ENCODE data around the gene RAB3IP.
"Not testable (repeated sequence)": the region's sequence is repeated elsewhere in the genome, so short reads cannot be mapped to it uniquely, and the experiment has no call there.

The RAB3IP gene

DNA sequence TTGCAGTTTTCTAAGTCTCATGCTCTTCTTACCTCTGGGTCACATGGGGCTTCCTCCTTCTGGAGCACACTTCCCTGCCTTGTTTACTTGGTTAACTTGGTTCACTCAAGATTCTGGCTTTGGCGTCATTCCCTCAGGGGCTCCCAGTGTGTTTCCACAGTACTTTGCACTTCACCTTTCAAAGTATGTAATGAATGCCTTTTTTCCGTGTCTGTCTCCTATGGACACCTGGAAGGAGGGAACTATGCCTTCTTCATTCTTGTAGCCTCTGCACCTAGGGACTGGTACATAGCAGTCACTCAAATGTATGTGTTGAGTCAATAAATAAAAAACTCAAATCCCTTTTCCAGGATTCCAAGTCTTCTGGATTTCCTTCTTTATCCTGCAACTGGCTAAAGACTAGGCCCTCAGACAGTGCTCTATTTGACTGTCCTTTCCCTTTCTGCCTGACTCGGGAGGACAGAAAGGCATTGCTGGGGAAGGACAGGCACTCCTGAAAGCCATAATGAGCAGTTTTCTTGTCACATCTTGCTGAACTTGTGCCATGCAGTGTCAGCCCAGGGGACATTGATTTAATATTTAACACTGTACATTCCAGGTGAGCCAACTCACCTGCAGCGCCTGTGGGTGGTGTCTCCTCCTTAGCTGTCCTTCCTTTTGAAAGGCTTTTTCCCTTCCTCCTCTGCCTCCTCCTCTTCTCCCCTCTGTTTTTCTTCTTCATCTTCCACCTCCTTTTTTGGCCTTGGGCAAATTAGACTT is 99.2 kb downstream of the RAB3IP start:
- H3K27ac ChIP-seq (ENCODE audit: low read length) = no peak overlapping the region
- no peaks in the 10 kb centered on the region for H3K4me1 ChIP-seq (ENCODE audit: control insufficient read depth, low read depth, low read length)
- no peaks in the 10 kb centered on the region for H3K36me3 ChIP-seq (ENCODE audit: control insufficient read depth, low read depth, low read length)
- H3K27me3 ChIP-seq (ENCODE audit: control insufficient read depth, insufficient read depth, low read length) = no peaks in the 10 kb centered on the region
- H3K9me3 ChIP-seq (ENCODE audit: control insufficient read depth, low read depth, low read length) = no peaks in the 10 kb centered on the region
- no peak overlapping the region for H3K4me3 ChIP-seq (ENCODE audit: low read length)
- H3K9ac ChIP-seq (ENCODE audit: low read length) = no peak overlapping the region

DNA sequence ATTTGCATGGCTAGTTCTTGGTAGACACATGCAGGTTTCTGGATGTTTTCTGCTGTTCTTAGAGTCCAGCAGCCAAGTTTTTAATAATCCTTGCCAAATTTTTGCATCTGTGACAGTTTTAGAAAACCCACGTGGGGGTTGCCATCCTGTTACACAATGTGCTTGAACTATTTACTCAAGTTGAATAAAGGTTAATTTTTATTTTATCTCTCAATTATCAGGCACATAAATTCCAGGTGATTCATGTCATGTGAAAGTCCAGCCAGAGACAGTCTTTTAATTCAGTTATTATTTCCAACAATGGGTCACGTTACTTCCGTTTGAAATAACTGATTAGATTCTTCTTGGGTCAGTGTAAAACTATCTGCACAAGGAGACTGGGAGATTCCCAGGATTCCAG is 102.1 kb downstream of the RAB3IP start:
- Histone ChIP-seq H3K9ac (ENCODE audit: low read length) (no peak overlapping the region), H3K4me3 (ENCODE audit: low read length) (no peak overlapping the region), H3K27me3 (ENCODE audit: control insufficient read depth, insufficient read depth, low read length) (no peaks in the 10 kb centered on the region), H3K9me3 (ENCODE audit: control insufficient read depth, low read depth, low read length) (no peaks in the 10 kb centered on the region), H3K4me1 (ENCODE audit: control insufficient read depth, low read depth, low read length) (no peaks in the 10 kb centered on the region), H3K27ac (ENCODE audit: low read length) (no peak overlapping the region), H3K36me3 (ENCODE audit: control insufficient read depth, low read depth, low read length) (no peaks in the 10 kb centered on the region)

DNA sequence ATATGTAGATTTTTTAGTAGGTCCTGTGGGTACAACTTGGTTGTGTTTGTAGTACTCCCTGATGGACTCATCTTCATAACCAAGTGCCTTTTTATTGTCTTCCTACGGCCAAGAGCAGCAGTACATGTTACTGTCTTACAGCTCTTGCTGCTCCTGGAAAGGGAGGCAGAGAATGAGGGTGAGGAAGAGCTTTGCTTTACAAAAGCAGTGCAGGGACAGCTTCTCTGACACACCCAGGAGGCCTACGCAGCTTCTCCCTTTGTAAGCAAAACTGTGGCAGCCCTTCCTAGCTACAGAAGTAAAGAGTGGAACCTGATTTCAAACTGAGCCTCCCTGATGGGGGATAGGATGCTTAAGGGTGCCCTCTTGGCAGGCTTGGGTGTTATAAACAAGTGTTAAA is 104.9 kb downstream of the RAB3IP start:
- H3K4me3 ChIP-seq (ENCODE audit: low read length) = no peak overlapping the region
- H3K27ac ChIP-seq (ENCODE audit: low read length) = no peak overlapping the region

DNA sequence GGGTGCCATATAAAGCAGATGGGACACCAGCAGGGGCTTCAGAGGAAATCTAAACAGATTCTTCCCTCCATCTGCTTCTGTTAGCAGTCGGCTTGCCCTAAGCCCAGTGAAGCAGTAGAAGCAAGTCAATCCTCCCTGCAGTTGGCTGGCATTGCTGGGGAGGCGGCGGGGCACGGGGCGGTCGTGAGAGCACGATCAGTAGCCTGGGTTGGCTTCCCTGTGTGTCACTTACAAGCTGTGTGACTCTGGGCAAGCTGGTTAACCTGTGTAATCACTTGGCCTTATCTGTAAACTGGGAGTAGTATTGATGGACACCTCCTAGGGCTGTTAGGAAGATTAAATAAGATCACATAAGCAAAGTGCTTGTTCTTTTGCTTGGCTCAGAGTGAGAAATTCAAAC is 105.8 kb downstream of the RAB3IP start:
- H3K27ac ChIP-seq (ENCODE audit: low read length) = no peak overlapping the region

More for the DNA sequence above, 104.9 kb downstream of the RAB3IP start:
- Histone ChIP-seq H3K36me3 (ENCODE audit: control insufficient read depth, low read depth, low read length) (no peaks in the 10 kb centered on the region), H3K27me3 (ENCODE audit: control insufficient read depth, insufficient read depth, low read length) (no peaks in the 10 kb centered on the region), H3K9ac (ENCODE audit: low read length) (no peak overlapping the region), H3K4me1 (ENCODE audit: control insufficient read depth, low read depth, low read length) (no peaks in the 10 kb centered on the region), H3K9me3 (ENCODE audit: control insufficient read depth, low read depth, low read length) (no peaks in the 10 kb centered on the region)

DNA sequence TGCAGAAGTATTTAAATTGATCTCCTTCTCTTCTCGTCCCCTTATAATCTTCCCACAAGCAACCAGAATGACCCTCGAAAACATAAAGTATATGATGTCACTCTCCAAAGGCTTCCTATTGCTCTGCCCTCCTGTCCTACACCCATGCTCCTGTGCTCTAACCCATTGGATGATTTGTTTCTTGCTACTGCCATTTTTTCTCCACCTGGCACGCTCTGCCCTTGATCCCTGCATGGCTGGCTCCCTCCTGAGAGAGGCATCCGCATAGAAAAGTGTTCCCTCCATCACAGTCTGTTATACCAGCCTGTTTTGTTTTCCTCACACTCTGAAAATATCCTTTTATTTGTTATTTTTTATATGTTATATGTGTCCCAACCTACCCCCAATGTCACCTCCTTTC is 106.2 kb downstream of the RAB3IP start:
- no peak overlapping the region for H3K9ac ChIP-seq (ENCODE audit: low read length)
- no peaks in the 10 kb centered on the region for H3K36me3 ChIP-seq (ENCODE audit: control insufficient read depth, low read depth, low read length)
- H3K27ac ChIP-seq (ENCODE audit: low read length) = no peak overlapping the region
- no peaks in the 10 kb centered on the region for H3K27me3 ChIP-seq (ENCODE audit: control insufficient read depth, insufficient read depth, low read length)
- H3K4me3 ChIP-seq (ENCODE audit: low read length) = no peak overlapping the region
- no peaks in the 10 kb centered on the region for H3K4me1 ChIP-seq (ENCODE audit: control insufficient read depth, low read depth, low read length)
- no peaks in the 10 kb centered on the region for H3K9me3 ChIP-seq (ENCODE audit: control insufficient read depth, low read depth, low read length)

More for the DNA sequence above, 105.8 kb downstream of the RAB3IP start:
- no peaks in the 10 kb centered on the region for H3K36me3 ChIP-seq (ENCODE audit: control insufficient read depth, low read depth, low read length)
- H3K27me3 ChIP-seq (ENCODE audit: control insufficient read depth, insufficient read depth, low read length) = no peaks in the 10 kb centered on the region
- no peaks in the 10 kb centered on the region for H3K9me3 ChIP-seq (ENCODE audit: control insufficient read depth, low read depth, low read length)
- no peaks in the 10 kb centered on the region for H3K4me1 ChIP-seq (ENCODE audit: control insufficient read depth, low read depth, low read length)
- no peak overlapping the region for H3K9ac ChIP-seq (ENCODE audit: low read length)
- no peak overlapping the region for H3K4me3 ChIP-seq (ENCODE audit: low read length)

DNA sequence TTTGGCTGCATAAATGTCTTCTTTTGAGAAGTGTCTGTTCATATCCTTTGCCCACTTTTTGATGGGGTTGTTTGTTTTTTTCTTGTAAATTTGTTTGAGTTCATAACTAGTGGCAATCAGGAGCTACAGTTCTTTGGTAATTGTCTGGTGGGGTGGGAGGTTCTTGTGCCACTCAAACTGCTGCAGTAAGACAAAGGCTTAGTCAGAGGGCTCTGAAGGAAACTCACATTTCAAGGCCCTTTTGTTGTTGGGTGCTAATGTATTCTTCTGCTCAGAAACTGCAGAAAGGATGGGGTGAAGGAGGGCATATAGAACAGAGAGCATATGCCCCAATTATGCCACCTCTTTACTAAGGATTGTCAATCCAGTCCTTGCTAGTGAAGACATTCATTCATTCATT is 108.3 kb downstream of the RAB3IP start:
- Histone ChIP-seq H3K27ac (ENCODE audit: low read length) (no peak overlapping the region), H3K9me3 (ENCODE audit: control insufficient read depth, low read depth, low read length) (peaks cover 3% of the 10 kb centered on the region), H3K4me1 (ENCODE audit: control insufficient read depth, low read depth, low read length) (no peaks in the 10 kb centered on the region), H3K27me3 (ENCODE audit: control insufficient read depth, insufficient read depth, low read length) (no peaks in the 10 kb centered on the region), H3K9ac (ENCODE audit: low read length) (no peak overlapping the region), H3K4me3 (ENCODE audit: low read length) (no peak overlapping the region), H3K36me3 (ENCODE audit: control insufficient read depth, low read depth, low read length) (no peaks in the 10 kb centered on the region)

DNA sequence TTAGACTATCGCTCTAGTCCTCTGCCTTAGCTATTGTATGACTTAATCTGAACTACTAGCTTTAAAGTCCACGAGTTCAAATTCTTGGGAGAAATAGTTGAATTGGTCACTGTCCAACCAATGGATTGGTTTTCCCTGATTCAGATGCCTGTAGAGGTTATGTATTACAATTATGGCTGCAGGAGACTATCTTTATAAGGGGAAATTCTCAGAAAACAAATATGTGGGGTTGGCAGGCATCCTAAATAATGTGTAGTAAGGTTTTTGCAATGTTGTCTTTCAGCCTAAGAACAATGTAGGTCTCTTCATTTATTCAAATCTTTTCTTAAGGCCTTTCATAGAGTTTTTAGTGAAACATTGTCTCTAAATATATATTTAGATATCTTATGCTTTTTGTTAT is 113.3 kb downstream of the RAB3IP start:
- H3K9ac ChIP-seq (ENCODE audit: low read length) = no peak overlapping the region
- no peak overlapping the region for H3K4me3 ChIP-seq (ENCODE audit: low read length)
- H3K4me1 ChIP-seq (ENCODE audit: control insufficient read depth, low read depth, low read length) = no peaks in the 10 kb centered on the region
- no peak overlapping the region for H3K27ac ChIP-seq (ENCODE audit: low read length)
- no peaks in the 10 kb centered on the region for H3K27me3 ChIP-seq (ENCODE audit: control insufficient read depth, insufficient read depth, low read length)
- H3K36me3 ChIP-seq (ENCODE audit: control insufficient read depth, low read depth, low read length) = no peaks in the 10 kb centered on the region
- peaks cover 11% of the 10 kb centered on the region for H3K9me3 ChIP-seq (ENCODE audit: control insufficient read depth, low read depth, low read length)

DNA sequence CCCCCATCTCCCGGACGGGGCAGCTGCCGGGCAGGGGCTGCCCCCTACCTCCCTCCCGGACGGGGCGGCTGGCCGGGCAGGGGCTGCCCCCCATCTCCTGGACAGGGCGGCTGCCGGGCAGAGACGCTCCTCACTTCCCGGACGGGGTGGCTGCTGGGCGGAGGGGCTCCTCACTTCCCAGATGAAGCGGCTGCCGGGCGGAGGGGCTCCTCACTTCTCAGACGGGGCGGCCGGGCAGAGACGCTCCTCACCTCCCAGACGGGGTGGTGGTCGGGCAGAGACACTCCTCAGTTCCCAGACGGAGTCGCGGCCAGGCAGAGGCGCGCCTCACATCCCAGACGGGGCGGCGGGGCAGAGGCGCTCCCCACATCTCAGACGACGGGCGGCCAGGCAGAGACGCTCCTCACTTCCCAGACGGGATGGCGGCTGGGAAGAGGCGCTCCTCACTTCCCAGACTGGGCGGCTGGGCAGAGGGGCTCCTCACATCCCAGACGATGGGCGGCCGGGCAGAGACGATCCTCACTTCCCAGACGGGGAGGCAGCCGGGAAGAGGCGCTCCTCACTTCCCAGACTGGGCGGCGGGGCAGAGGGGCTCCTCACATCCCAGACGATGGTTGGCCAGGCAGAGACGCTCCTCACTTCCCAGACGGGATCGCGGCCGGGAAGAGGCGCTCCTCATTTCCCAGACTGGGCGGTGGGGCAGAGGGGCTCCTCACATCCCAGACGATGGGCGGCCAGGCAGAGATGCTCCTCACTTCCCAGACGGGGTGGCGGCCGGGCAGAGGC is 114.7 kb downstream of the RAB3IP start:
- H3K9me3 ChIP-seq (ENCODE audit: control insufficient read depth, low read depth, low read length) = peaks cover 11% of the 10 kb centered on the region
- not testable (repeated sequence) for H3K4me1 ChIP-seq (ENCODE audit: control insufficient read depth, low read depth, low read length); H3K9ac ChIP-seq (ENCODE audit: low read length); H3K36me3 ChIP-seq (ENCODE audit: control insufficient read depth, low read depth, low read length); H3K27me3 ChIP-seq (ENCODE audit: control insufficient read depth, insufficient read depth, low read length); H3K27ac ChIP-seq (ENCODE audit: low read length); H3K4me3 ChIP-seq (ENCODE audit: low read length)

DNA sequence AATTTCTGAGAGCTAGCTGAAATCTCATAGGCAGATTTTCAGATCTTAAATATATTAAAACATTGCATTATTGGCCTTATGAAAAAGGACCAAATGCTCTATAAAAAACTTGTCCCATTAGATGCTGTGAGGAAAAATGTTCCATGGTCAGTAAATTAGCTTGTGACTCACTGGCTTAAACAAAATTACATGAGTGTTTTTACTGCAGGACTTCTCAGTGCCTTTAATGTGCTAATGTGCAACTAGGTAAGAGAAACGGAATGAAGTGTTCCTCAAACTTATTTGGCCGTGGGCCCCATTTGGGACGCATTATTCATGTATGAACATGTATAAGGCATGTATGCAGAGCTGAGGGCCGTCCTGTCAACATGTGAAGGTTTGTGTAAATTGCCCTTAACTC is 128.0 kb downstream of the RAB3IP start:
- H3K4me3 ChIP-seq (ENCODE audit: low read length) = no peak overlapping the region
- no peaks in the 10 kb centered on the region for H3K9me3 ChIP-seq (ENCODE audit: control insufficient read depth, low read depth, low read length)
- no peak overlapping the region for H3K9ac ChIP-seq (ENCODE audit: low read length)
- no peaks in the 10 kb centered on the region for H3K36me3 ChIP-seq (ENCODE audit: control insufficient read depth, low read depth, low read length)
- no peaks in the 10 kb centered on the region for H3K27me3 ChIP-seq (ENCODE audit: control insufficient read depth, insufficient read depth, low read length)
- no peak overlapping the region for H3K27ac ChIP-seq (ENCODE audit: low read length)
- H3K4me1 ChIP-seq (ENCODE audit: control insufficient read depth, low read depth, low read length) = no peaks in the 10 kb centered on the region

DNA sequence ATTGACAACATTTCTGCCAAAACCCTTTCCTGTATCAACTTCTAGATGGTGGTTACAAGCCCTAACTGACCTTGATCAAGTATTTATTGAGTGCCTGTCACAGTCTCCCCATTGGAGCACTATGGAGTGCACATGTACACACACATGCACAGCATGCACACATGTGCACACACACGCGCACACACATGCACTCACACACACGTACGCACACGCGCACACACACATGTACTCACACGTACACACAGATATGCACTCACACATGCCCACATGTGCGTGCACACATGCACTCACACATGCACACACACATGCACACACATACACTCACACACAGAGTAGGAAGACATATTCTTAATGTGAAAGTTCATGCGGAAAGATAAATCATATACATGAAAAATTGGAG is 130.0 kb downstream of the RAB3IP start:
- Histone ChIP-seq H3K36me3 (ENCODE audit: control insufficient read depth, low read depth, low read length) (no peaks in the 10 kb centered on the region), H3K4me1 (ENCODE audit: control insufficient read depth, low read depth, low read length) (no peaks in the 10 kb centered on the region), H3K9ac (ENCODE audit: low read length) (no peak overlapping the region), H3K9me3 (ENCODE audit: control insufficient read depth, low read depth, low read length) (no peaks in the 10 kb centered on the region), H3K27ac (ENCODE audit: low read length) (no peak overlapping the region), H3K4me3 (ENCODE audit: low read length) (no peak overlapping the region), H3K27me3 (ENCODE audit: control insufficient read depth, insufficient read depth, low read length) (no peaks in the 10 kb centered on the region)

DNA sequence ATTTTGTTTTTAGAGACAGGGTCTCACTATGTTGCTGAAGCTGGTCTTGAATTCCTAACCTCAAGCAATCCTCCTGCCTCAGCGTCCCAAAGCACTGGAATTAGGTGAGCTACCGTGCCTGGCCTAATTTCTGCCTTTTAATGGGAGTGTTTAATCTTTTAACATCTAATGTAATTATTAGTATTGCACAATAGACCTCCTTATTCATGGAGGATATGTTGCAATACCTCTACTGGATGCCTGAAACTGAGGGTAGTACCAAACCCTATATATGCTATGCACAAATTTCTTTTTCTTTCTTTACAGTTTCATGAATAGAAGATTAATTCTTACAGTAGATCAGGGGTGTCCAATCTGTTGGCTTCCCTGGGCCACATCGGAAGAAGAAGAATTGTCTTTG is 134.1 kb downstream of the RAB3IP start:
- no peak overlapping the region for H3K9ac ChIP-seq (ENCODE audit: low read length)

More for the DNA sequence above, 134.1 kb downstream of the RAB3IP start:
- no peaks in the 10 kb centered on the region for H3K4me1 ChIP-seq (ENCODE audit: control insufficient read depth, low read depth, low read length)
- no peaks in the 10 kb centered on the region for H3K9me3 ChIP-seq (ENCODE audit: control insufficient read depth, low read depth, low read length)
- no peaks in the 10 kb centered on the region for H3K36me3 ChIP-seq (ENCODE audit: control insufficient read depth, low read depth, low read length)
- H3K27me3 ChIP-seq (ENCODE audit: control insufficient read depth, insufficient read depth, low read length) = no peaks in the 10 kb centered on the region
- no peak overlapping the region for H3K27ac ChIP-seq (ENCODE audit: low read length)
- no peak overlapping the region for H3K4me3 ChIP-seq (ENCODE audit: low read length)

Data from iPS-18a (cell line).